Effector memory CD8-positive, alpha-beta T cell (primary cell): Measurements from ENCODE around the gene STK24.

Source experiments
- ATAC-seq: fragments of 150-1000 bp; cut with Tn5 transposase; replicated peaks from 2 replicates; pipeline ENCODE4 v1.10.0; 2021; ENCODE audit warnings: mild to moderate bottlenecking, moderate library complexity
- DNase-seq, 3 experiments: peaks; one replicate each; pipeline ENCODE4 v3.0.0; 2021
- H3K27ac Mint-ChIP-seq, 2 donors: one replicate each; pipeline ENCODE4 v1.8.0; 2022; ENCODE audit warnings: mild to moderate bottlenecking in 2 of 2, mixed read lengths in 2 of 2, moderate library complexity in 2 of 2
- H3K27me3 Mint-ChIP-seq, 2 donors: one replicate each; pipeline ENCODE4 v1.8.0; 2022; ENCODE audit warnings: mixed read lengths in 2 of 2
- H3K36me3 Mint-ChIP-seq: one replicate; pipeline ENCODE4 v1.8.0; 2022; ENCODE audit warnings: mild to moderate bottlenecking, moderate library complexity, mixed read lengths; ENCODE audit not compliant: insufficient read depth
- H3K4me1 Mint-ChIP-seq, 2 donors: one replicate each; pipeline ENCODE4 v1.8.0; 2022; ENCODE audit warnings: low read depth in 2 of 2, mixed read lengths in 2 of 2
- H3K4me3 Mint-ChIP-seq, 2 donors: one replicate each; pipeline ENCODE4 v1.8.0; 2022; ENCODE audit warnings: mild to moderate bottlenecking in 2 of 2, mixed read lengths in 2 of 2, moderate library complexity in 2 of 2
- H3K9me3 Mint-ChIP-seq, 2 donors: one replicate each; pipeline ENCODE4 v1.8.0; 2022; ENCODE audit warnings: mixed read lengths in 2 of 2

The STK24 gene

GRCh38 chr13:98468361-98468760 lies 108.5 kb downstream of the STK24 start:
- peaks cover 34% of the 10 kb centered on the region for H3K36me3 Mint-ChIP-seq

GRCh38 chr13:98467263-98467985 lies 109.5 kb downstream of the STK24 start:
- Mint-ChIP-seq H3K4me1 (peaks cover 22 to 29% of the 10 kb centered on the region in 2 donors), H3K27me3 (no peaks in the 10 kb centered on the region), H3K27ac (peak overlapping the region in 1 of 2 donors; percentile 73)

More at GRCh38 chr13:98468361-98468760, 108.5 kb downstream of the STK24 start:
- ATAC-seq (no peak), DNase-seq (no peak)
- Mint-ChIP-seq H3K4me3 (no peak overlapping the region), H3K27ac (peak overlapping the region; percentile 35 to 73), H3K27me3 (no peaks in the 10 kb centered on the region), H3K9me3 (no peaks in the 10 kb centered on the region), H3K4me1 (peaks cover 24% of the 10 kb centered on the region in 2 donors)

GRCh38 chr13:98466634-98467236 lies 110.2 kb downstream of the STK24 start:
- Mint-ChIP-seq H3K4me1 (peaks cover 19 to 29% of the 10 kb centered on the region in 2 donors), H3K27me3 (no peaks in the 10 kb centered on the region), H3K36me3 (peaks cover 50% of the 10 kb centered on the region), H3K9me3 (no peaks in the 10 kb centered on the region), H3K27ac (peak overlapping the region in 1 of 2 donors; percentile 26), H3K4me3 (no peak overlapping the region)
- no peak for DNase-seq
- no peak for ATAC-seq

More at GRCh38 chr13:98467263-98467985, 109.5 kb downstream of the STK24 start:
- no peak for ATAC-seq
- H3K9me3 Mint-ChIP-seq, result no peaks in the 10 kb centered on the region
- H3K4me3 Mint-ChIP-seq, result no peak overlapping the region
- peaks cover 43% of the 10 kb centered on the region for H3K36me3 Mint-ChIP-seq
- DNase-seq, result no peak

- no peaks in the 10 kb centered on the region for H3K27me3 Mint-ChIP-seq
- peak overlapping the region; percentile 60 to 84 for H3K27ac Mint-ChIP-seq
- DNase-seq, result no peak
- H3K36me3 Mint-ChIP-seq, result peaks cover 53% of the 10 kb centered on the region
- H3K4me1 Mint-ChIP-seq, result peaks cover 11 to 20% of the 10 kb centered on the region in 2 donors
- H3K9me3 Mint-ChIP-seq, result no peaks in the 10 kb centered on the region
- ATAC-seq, result no peak
- H3K4me3 Mint-ChIP-seq, result no peak overlapping the region
These were observed 114.0 kb downstream of the STK24 start for GRCh38 chr13:98462946-98463345.

GRCh38 chr13:98462241-98462882 lies 114.5 kb downstream of the STK24 start:
- Mint-ChIP-seq H3K4me3 (no peak overlapping the region), H3K4me1 (peaks cover 8 to 20% of the 10 kb centered on the region in 2 donors), H3K27me3 (no peaks in the 10 kb centered on the region), H3K27ac (peak overlapping the region; percentile 60 to 84), H3K9me3 (no peaks in the 10 kb centered on the region), H3K36me3 (peaks cover 59% of the 10 kb centered on the region)
- ATAC-seq, result no peak
- DNase-seq, result no peak

- ATAC-seq (no peak), DNase-seq (no peak)
- H3K36me3 Mint-ChIP-seq, result peaks cover 65% of the 10 kb centered on the region
- peak overlapping the region in 1 of 2 donors; percentile 49 for H3K27ac Mint-ChIP-seq
- H3K9me3 Mint-ChIP-seq, result no peaks in the 10 kb centered on the region
- peaks cover 7 to 20% of the 10 kb centered on the region in 2 donors for H3K4me1 Mint-ChIP-seq
- H3K4me3 Mint-ChIP-seq, result no peak overlapping the region
- no peaks in the 10 kb centered on the region for H3K27me3 Mint-ChIP-seq
These were observed 115.2 kb downstream of the STK24 start for GRCh38 chr13:98461486-98462240.

- Mint-ChIP-seq H3K27me3 (no peaks in the 10 kb centered on the region), H3K9me3 (no peaks in the 10 kb centered on the region), H3K4me3 (no peak overlapping the region), H3K36me3 (peaks cover 68% of the 10 kb centered on the region), H3K4me1 (peaks cover 7 to 20% of the 10 kb centered on the region in 2 donors), H3K27ac (peak overlapping the region in 1 of 2 donors; percentile 49)
- no peak for ATAC-seq
- no peak for DNase-seq
These were observed 116.4 kb downstream of the STK24 start for GRCh38 chr13:98460516-98460915.

- Mint-ChIP-seq H3K9me3 (no peaks in the 10 kb centered on the region), H3K27me3 (no peaks in the 10 kb centered on the region), H3K27ac (peak overlapping the region; percentile 49 to 72), H3K4me3 (no peak overlapping the region), H3K4me1 (peaks cover 7 to 16% of the 10 kb centered on the region in 2 donors), H3K36me3 (peaks cover 71% of the 10 kb centered on the region)
- DNase-seq (no peak), ATAC-seq (no peak)
These were observed 117.1 kb downstream of the STK24 start for GRCh38 chr13:98459721-98460370.

- no peaks in the 10 kb centered on the region for H3K9me3 Mint-ChIP-seq
- ATAC-seq (no peak), DNase-seq (no peak)
- no peak overlapping the region for H3K4me3 Mint-ChIP-seq
- H3K36me3 Mint-ChIP-seq, result peaks cover 71% of the 10 kb centered on the region
- no peaks in the 10 kb centered on the region for H3K27me3 Mint-ChIP-seq
- H3K4me1 Mint-ChIP-seq, result peaks cover 9 to 16% of the 10 kb centered on the region in 2 donors
- H3K27ac Mint-ChIP-seq, result peak overlapping the region in 1 of 2 donors; percentile 72
These were observed 117.7 kb downstream of the STK24 start for GRCh38 chr13:98459171-98459681.

GRCh38 chr13:98458431-98458830 lies 118.5 kb downstream of the STK24 start:
- H3K9me3 Mint-ChIP-seq, result no peaks in the 10 kb centered on the region
- H3K4me3 Mint-ChIP-seq, result no peak overlapping the region
- H3K4me1 Mint-ChIP-seq, result peaks cover 8 to 14% of the 10 kb centered on the region in 2 donors
- peaks cover 66% of the 10 kb centered on the region for H3K36me3 Mint-ChIP-seq
- no peak for DNase-seq
- H3K27me3 Mint-ChIP-seq, result no peaks in the 10 kb centered on the region
- no peak overlapping the region for H3K27ac Mint-ChIP-seq
- no peak for ATAC-seq

- Mint-ChIP-seq H3K36me3 (peaks cover 66% of the 10 kb centered on the region), H3K4me1 (peaks cover 2 to 4% of the 10 kb centered on the region in 2 donors), H3K4me3 (no peak overlapping the region), H3K9me3 (no peaks in the 10 kb centered on the region), H3K27me3 (no peaks in the 10 kb centered on the region), H3K27ac (peak overlapping the region; percentile 33 to 38)
- no peak for DNase-seq
- ATAC-seq, result no peak
These were observed 119.9 kb downstream of the STK24 start for GRCh38 chr13:98457053-98457452.

- Mint-ChIP-seq H3K27me3 (no peaks in the 10 kb centered on the region), H3K4me3 (no peak overlapping the region), H3K36me3 (peaks cover 68% of the 10 kb centered on the region), H3K27ac (peak overlapping the region; percentile 33 to 38), H3K4me1 (peaks cover 7% of the 10 kb centered on the region in 2 donors), H3K9me3 (no peaks in the 10 kb centered on the region)
- ATAC-seq, result no peak
- DNase-seq, result no peak
These were observed 120.5 kb downstream of the STK24 start for GRCh38 chr13:98456413-98456845.
